ENCODE measurements around the gene SMG1.
A peak's percentile ranks its signal among the peaks of the same experiment; 100 is the strongest.
"Not testable (repeated sequence)": the region's sequence is repeated elsewhere in the genome, so short reads cannot be mapped to it uniquely, and the experiment has no call there.

SMG1 gene

GRCh38 chr16:18937390-18937789, 11.2 kb upstream of the SMG1 start:
- Histone ChIP-seq H3K4me3 (no peak overlapping the region), H3K27ac (no peak overlapping the region)

DNA sequence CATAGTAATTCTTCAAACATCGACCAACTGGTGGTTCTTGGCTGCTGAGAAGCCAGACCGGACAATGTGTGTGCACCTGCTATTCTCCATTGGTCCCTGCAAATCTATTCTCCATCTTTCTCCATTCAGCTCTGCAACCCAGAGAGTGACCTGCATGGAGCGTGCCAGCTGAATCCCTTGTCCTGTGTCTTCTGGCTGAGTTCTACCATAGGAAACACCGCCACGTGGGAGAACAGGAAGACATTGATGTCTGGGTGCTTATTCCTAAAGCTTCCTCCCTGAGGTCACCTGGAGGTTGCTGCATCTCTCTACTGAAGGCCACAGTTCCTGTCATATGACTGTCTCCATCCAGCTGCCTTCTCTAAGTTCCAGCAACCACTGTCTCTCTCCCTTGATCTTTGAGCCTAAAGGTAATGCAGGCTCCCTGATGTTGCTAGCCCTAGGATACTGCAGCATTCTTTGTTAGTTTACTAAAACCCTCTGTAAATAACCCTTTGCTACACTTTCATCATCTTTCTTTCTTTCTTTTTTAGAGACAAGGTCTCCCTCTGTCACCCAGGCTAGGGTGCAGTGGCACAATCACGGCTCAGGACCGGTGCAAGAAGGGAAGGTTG, 10.6 kb upstream of the SMG1 start:
- H3K27ac ChIP-seq, result no peak overlapping the region
- no peak overlapping the region for H3K4me3 ChIP-seq

- no peak overlapping the region for H3K4me3 ChIP-seq
- H3K27ac ChIP-seq, result no peak overlapping the region
Observed at GRCh38 chr16:18933501-18933900, 7.3 kb upstream of the SMG1 start.

DNA sequence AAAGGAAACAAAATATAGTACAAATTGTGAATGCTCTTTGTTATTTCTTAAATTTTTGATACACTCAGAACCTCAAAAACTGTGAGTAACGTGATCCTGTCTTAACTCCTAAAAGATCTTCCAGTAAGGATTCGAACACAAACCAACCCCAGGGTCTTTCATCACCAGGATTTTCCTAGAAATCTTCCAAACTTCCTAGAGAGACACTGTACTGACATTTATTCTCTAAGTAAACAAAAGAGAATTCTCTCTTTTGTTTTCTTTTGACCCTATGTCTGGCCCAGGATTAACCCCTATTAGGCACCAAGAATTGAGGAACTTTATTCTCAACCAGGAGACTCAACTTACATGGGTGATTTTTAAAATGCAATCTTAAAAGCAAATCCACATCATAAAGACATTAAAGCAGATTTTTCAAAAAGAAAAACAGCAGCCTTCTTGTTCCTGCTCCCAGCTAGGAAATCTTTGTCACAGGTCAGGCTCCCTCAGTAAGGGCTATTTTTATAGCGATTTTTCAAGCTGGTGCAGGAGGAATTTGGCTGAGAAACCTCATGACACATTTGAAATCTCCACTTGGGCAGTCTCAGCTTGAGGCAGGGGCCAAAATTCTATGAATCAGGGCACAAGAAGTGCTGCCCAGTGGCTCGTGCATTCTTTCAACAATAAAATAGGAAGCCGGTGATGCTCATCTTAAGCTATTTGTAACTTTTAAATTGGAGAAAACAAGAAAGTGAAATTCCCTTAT, 6.2 kb upstream of the SMG1 start:
- Histone ChIP-seq H3K4me3 (no peak overlapping the region), H3K27ac (no peak overlapping the region)

- no peak overlapping the region for H3K4me3 ChIP-seq
- no peak overlapping the region for H3K27ac ChIP-seq
Observed at GRCh38 chr16:18931756-18932155, 5.5 kb upstream of the SMG1 start.

GRCh38 chr16:18930095-18930494, 3.9 kb upstream of the SMG1 start:
- H3K27ac ChIP-seq, H3K4me3 ChIP-seq: not testable (repeated sequence)

GRCh38 chr16:18928073-18928472, 1.9 kb upstream of the SMG1 start:
- H3K27ac ChIP-seq, result peak overlapping the region in 3 of 21 experiments; percentile 14 to 52 (median 50)
- H3K4me3 ChIP-seq, result not testable (repeated sequence)

GRCh38 chr16:18925215-18925985, 808 bp downstream of the SMG1 start:
- Histone ChIP-seq H3K4me3 (peak overlapping the region; percentile 72 to 95 (median 77)), H3K27ac (peak overlapping the region; percentile 72 to 99 (median 96))

GRCh38 chr16:18923935-18924334, 2.3 kb downstream of the SMG1 start:
- Histone ChIP-seq H3K27ac (peak overlapping the region in 1 of 21 experiments; percentile 46), H3K4me3 (peak overlapping the region in 1 of 7 experiments; percentile 74)

GRCh38 chr16:18923124-18923523, 3.1 kb downstream of the SMG1 start:
- H3K27ac ChIP-seq, result peak overlapping the region in 1 of 21 experiments; percentile 46
- H3K4me3 ChIP-seq, result not testable (repeated sequence)

- not testable (repeated sequence) for H3K4me3 ChIP-seq, H3K27ac ChIP-seq
Observed at GRCh38 chr16:18909585-18909984, 16.6 kb downstream of the SMG1 start.

GRCh38 chr16:18908716-18909115, 17.5 kb downstream of the SMG1 start:
- not testable (repeated sequence) for H3K27ac ChIP-seq, H3K4me3 ChIP-seq

DNA sequence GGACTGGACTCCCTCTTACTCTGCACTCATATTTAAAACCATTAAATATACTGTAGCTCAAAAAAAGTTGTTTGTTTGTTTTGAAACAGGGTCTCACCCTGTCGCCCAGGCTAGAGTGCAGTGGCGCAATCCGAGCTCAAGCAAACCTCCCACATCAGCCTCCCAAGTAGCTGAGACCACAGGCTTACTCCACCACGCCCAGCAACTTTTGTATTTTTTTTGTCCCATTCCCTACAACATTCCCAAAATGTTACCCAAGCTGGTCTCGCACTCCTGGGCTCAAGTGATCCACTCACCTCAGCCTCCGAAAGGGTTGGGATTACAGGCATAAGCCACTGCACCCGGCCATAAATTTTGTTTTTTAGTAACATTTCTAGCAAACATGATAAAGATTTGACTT, 23.4 kb downstream of the SMG1 start:
- H3K4me3 ChIP-seq, H3K27ac ChIP-seq: not testable (repeated sequence)

- not testable (repeated sequence) for H3K4me3 ChIP-seq, H3K27ac ChIP-seq
Observed at GRCh38 chr16:18902044-18902443, 24.2 kb downstream of the SMG1 start.

- H3K4me3 ChIP-seq, H3K27ac ChIP-seq: not testable (repeated sequence)
Observed at GRCh38 chr16:18901194-18901593, 25.0 kb downstream of the SMG1 start.

DNA sequence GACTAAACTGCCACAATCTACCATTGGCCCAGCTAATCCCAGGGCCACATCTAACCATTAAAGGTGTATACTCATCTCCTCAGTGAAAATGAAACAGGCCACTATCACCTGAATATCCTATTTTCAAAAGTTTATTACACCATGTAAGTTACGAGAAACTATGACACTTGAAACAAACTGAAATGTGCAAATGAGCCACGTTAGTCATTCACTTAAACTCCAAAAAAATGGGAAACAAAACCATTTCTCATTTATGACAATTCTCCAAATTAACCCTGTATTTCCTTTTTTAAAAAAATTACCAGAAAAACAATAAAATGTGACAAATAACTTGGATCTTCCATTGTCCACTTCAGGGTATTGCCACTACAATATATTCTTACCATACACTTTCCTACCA, 41.8 kb downstream of the SMG1 start:
- not testable (repeated sequence) for H3K27ac ChIP-seq, H3K4me3 ChIP-seq

- H3K27ac ChIP-seq, H3K4me3 ChIP-seq: not testable (repeated sequence)
Observed at GRCh38 chr16:18877734-18878133, 48.5 kb downstream of the SMG1 start.

GRCh38 chr16:18877259-18877658, 48.9 kb downstream of the SMG1 start:
- H3K27ac ChIP-seq, H3K4me3 ChIP-seq: not testable (repeated sequence)

DNA sequence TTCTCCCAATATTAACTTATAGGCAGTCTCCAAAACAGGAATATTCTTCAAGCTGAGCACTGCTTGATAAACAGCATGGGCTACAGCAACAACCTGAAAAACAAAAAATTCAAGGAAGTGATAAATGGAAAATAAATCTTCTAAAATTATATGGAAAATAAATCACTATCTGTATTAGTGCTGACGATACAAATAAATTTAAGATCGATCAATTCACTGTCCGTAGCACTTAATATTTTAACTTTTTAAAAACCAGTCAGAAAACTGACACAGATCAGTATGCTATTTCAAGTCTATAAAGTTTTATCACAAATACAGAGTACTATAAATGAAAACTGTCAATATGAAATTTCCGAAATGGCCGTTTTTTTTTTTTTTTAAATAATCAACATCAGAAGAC, 49.9 kb downstream of the SMG1 start:
- not testable (repeated sequence) for H3K4me3 ChIP-seq, H3K27ac ChIP-seq

GRCh38 chr16:18869043-18869771, 57.0 kb downstream of the SMG1 start:
- not testable (repeated sequence) for H3K27ac ChIP-seq, H3K4me3 ChIP-seq

All from skin epidermis (tissue), 12 donors.